Lower leg skin (tissue), 4 donors: ENCODE measurements around the gene COBL. TPM values are rescaled to one million over a fixed set of nuclear protein-coding genes. Genes with fewer than 3 reads are reported as not detected.
A peak's percentile ranks its signal among the peaks of the same experiment; 100 is the strongest.

Experiments used
- DNase-seq, 2 donors: peaks; one replicate each; pipeline ENCODE4 v3.0.0-alpha.2; 2019; ENCODE audit warnings: low spot score in 2 of 2
- H3K4me3 ChIP-seq: fragments of 200-600 bp; sonication (generic); 2 replicates; pipeline ENCODE4 v1.5.1; 2017; ENCODE audit warnings: mild to moderate bottlenecking, low read depth; ENCODE audit not compliant: poor library complexity, severe bottlenecking
- CTCF ChIP-seq, 3 donors: fragments of 450-650 bp; IDR thresholded peaks; one replicate each; pipeline ENCODE4 v1.5.1; 2016; ENCODE audit warnings: antibody characterized with exemption in 3 of 3, mild to moderate bottlenecking in 3 of 3, moderate library complexity in 2 of 3
- POLR2A ChIP-seq, 2 donors: fragments of 450-650 bp; IDR thresholded peaks; one replicate each; pipeline ENCODE4 v1.6.1; 2016 to 2017; ENCODE audit warnings: antibody characterized with exemption in 2 of 2, mild to moderate bottlenecking in 1 of 2, moderate library complexity in 1 of 2
- WGBS, 2 donors: methylation state at CpG; one replicate each; pipeline ENCODE4 v1.1.5; 2018; 5-methylcytosine and 5-hydroxymethylcytosine counted together
- intact Hi-C: fragments of 100-400 bp; cut with DNase I; formaldehyde crosslinking; loops from one replicate; pipeline ENCODE4 v1.15.0; 2023; ENCODE audit warnings: low total_unique reads
- total RNA-seq, 4 donors: library from RNA; depleted of rRNA; stranded (reverse); fragments of >200 nt; gene quantifications; one replicate each; pipeline ENCODE4 v1.1.0, GENCODE V29; 2016

COBL gene
- total RNA-seq, 4 donors from 2014 or later, result 40.2 to 94.1 (median 66.5) TPM

GRCh38 chr7:51073171-51073570 is 243.4 kb downstream of the COBL start:
- DNase-seq, result peak in 1 of 2 donors; percentile 18
- no peak overlapping the region for H3K4me3 ChIP-seq
- TF ChIP-seq CTCF (IDR thresholded peaks at IDR 0.05), result no peak
- no peak for TF ChIP-seq POLR2A (IDR thresholded peaks at IDR 0.05)
- 84 to 91% methylated on average over 8 of the region's 8 CpGs for WGBS, 2 donors
- intact Hi-C loops, result no loop called here

- DNase-seq, result no peak
- WGBS, 2 donors, result 78 to 80% methylated on average over 2 of the region's 2 CpGs
Measured at GRCh38 chr7:51072281-51072680, 244.3 kb downstream of the COBL start.

GRCh38 chr7:51071427-51071826 is 245.2 kb downstream of the COBL start:
- TF ChIP-seq POLR2A (IDR thresholded peaks at IDR 0.05) (no peak), CTCF (IDR thresholded peaks at IDR 0.05) (no peak)
- H3K4me3 ChIP-seq, result no peak overlapping the region
- intact Hi-C loops, result no loop called here
- WGBS, 2 donors, result 96% methylated on average over 2 of the region's 2 CpGs
- DNase-seq, result no peak

More at GRCh38 chr7:51072281-51072680, 244.3 kb downstream of the COBL start:
- TF ChIP-seq CTCF (IDR thresholded peaks at IDR 0.05) (no peak), POLR2A (IDR thresholded peaks at IDR 0.05) (no peak)
- H3K4me3 ChIP-seq, result no peak overlapping the region
- intact Hi-C loops, result no loop called here

GRCh38 chr7:51070151-51070550 is 246.5 kb downstream of the COBL start:
- intact Hi-C loops, result no loop called here
- DNase-seq, result no peak
- 38 to 52% methylated on average over 3 of the region's 3 CpGs for WGBS, 2 donors
- TF ChIP-seq POLR2A (IDR thresholded peaks at IDR 0.05), result no peak
- no peak for TF ChIP-seq CTCF (IDR thresholded peaks at IDR 0.05)
- H3K4me3 ChIP-seq, result no peak overlapping the region

GRCh38 chr7:51069411-51070083 is 247.1 kb downstream of the COBL start:
- DNase-seq, result no peak
- WGBS, 2 donors, result 48 to 55% methylated on average over 5 of the region's 5 CpGs

More at GRCh38 chr7:51069411-51070083, 247.1 kb downstream of the COBL start:
- TF ChIP-seq POLR2A (IDR thresholded peaks at IDR 0.05) (no peak), CTCF (IDR thresholded peaks at IDR 0.05) (no peak)
- intact Hi-C loops, result no loop called here
- H3K4me3 ChIP-seq, result no peak overlapping the region
